ENCODE results near the gene CELF4.

- TF ChIP-seq, protein P1, sequence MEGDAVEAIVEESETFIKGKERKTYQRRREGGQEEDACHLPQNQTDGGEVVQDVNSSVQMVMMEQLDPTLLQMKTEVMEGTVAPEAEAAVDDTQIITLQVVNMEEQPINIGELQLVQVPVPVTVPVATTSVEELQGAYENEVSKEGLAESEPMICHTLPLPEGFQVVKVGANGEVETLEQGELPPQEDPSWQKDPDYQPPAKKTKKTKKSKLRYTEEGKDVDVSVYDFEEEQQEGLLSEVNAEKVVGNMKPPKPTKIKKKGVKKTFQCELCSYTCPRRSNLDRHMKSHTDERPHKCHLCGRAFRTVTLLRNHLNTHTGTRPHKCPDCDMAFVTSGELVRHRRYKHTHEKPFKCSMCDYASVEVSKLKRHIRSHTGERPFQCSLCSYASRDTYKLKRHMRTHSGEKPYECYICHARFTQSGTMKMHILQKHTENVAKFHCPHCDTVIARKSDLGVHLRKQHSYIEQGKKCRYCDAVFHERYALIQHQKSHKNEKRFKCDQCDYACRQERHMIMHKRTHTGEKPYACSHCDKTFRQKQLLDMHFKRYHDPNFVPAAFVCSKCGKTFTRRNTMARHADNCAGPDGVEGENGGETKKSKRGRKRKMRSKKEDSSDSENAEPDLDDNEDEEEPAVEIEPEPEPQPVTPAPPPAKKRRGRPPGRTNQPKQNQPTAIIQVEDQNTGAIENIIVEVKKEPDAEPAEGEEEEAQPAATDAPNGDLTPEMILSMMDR (conservative IDR thresholded peaks at IDR 0.05; ENCODE audit: low read depth, low read length): no peak
- no peak for TF ChIP-seq POLR2A (IDR thresholded peaks at IDR 0.05; ENCODE audit: low read depth, low read length)
- no peak for TF ChIP-seq RFX5 (IDR thresholded peaks at IDR 0.05; ENCODE audit: low read depth, low read length)
- TF ChIP-seq USF2 (IDR thresholded peaks at IDR 0.05; ENCODE audit: low read depth, low read length): no peak
- no peak for TF ChIP-seq RCOR1 (IDR thresholded peaks at IDR 0.05; ENCODE audit: insufficient replicate concordance, low read length)
- TF ChIP-seq CHD1 (IDR thresholded peaks at IDR 0.05; ENCODE audit: low read depth, low read length): no peak
- no peak for TF ChIP-seq MXI1 (IDR thresholded peaks at IDR 0.05; ENCODE audit: borderline replicate concordance, low read depth, low read length)
- no peak for TF ChIP-seq MAFK (IDR thresholded peaks at IDR 0.05; ENCODE audit: low read depth, low read length)
- no peak for TF ChIP-seq CEBPB (IDR thresholded peaks at IDR 0.05; ENCODE audit: low read depth, low read length)
- no peak for TF ChIP-seq FOS (IDR thresholded peaks at IDR 0.05; ENCODE audit: low read depth, low read length)
- TF ChIP-seq BHLHE40 (IDR thresholded peaks at IDR 0.05; ENCODE audit: low read depth, low read length): no peak
These were observed 322.6 kb downstream of the CELF4 start for GRCh38 chr18:37242826-37243560.
